ENCODE data around the gene DUOX1. TPM values are rescaled to one million over a fixed set of nuclear protein-coding genes. Genes with fewer than 3 reads are reported as not detected.
"Not testable (repeated sequence)": the region's sequence is repeated elsewhere in the genome, so short reads cannot be mapped to it uniquely, and the experiment has no call there.

Gene DUOX1
- 1 to 10 TPM in 1 of 3 donors, under 1 TPM in 2; 0.32 to 3.4 (median 0.43) TPM for polyA plus RNA-seq

- DNase-seq, result no peak
- Mint-ChIP-seq H3K4me3 (no peak within 1 kb of the TSS), H3K4me1 (peaks cover 3% of the 10 kb centered on the region in 2 donors), H3K27me3 (ENCODE audit: low read depth in 3 of 3) (peaks cover 22 to 37% (median 27%) of the 10 kb centered on the region in 3 donors), H3K9me3 (no peaks in the 10 kb centered on the region), H3K27ac (no peak within 1 kb of the TSS), H3K36me3 (no peaks in the 10 kb centered on the region)
Observed at GRCh38 chr15:45129651-45130129, at the start of gene DUOX1, which contains the start of gene DUOXA1. DUOX1 (plus strand) TSS chr15:45129994; CDS start chr15:45131967, 1,973 bp downstream. DUOXA1 (minus strand) TSS chr15:45129879; CDS start chr15:45123014, 6,865 bp downstream.

- not testable (repeated sequence) for H3K4me1 Mint-ChIP-seq, H3K36me3 Mint-ChIP-seq, H3K4me3 Mint-ChIP-seq, DNase-seq, H3K9me3 Mint-ChIP-seq, H3K27ac Mint-ChIP-seq
- peaks cover 0 to 13% (median 0%) of the 10 kb centered on the region in 3 donors for H3K27me3 Mint-ChIP-seq (ENCODE audit: low read depth in 3 of 3)
Observed at GRCh38 chr15:45080593-45080992, 49.2 kb upstream of the DUOX1 start.

GRCh38 chr15:45082412-45082811, 47.4 kb upstream of the DUOX1 start:
- H3K36me3 Mint-ChIP-seq, DNase-seq, H3K4me1 Mint-ChIP-seq, H3K4me3 Mint-ChIP-seq, H3K27ac Mint-ChIP-seq, H3K9me3 Mint-ChIP-seq: not testable (repeated sequence)
- H3K27me3 Mint-ChIP-seq (ENCODE audit: low read depth in 3 of 3), result peaks cover 0 to 13% (median 6%) of the 10 kb centered on the region in 3 donors

- no peak for DNase-seq
- no peak overlapping the region for H3K27ac Mint-ChIP-seq
- no peaks in the 10 kb centered on the region for H3K36me3 Mint-ChIP-seq
- no peaks in the 10 kb centered on the region for H3K9me3 Mint-ChIP-seq
- peaks cover 0 to 16% (median 6%) of the 10 kb centered on the region in 3 donors for H3K27me3 Mint-ChIP-seq (ENCODE audit: low read depth in 3 of 3)
- no peaks in the 10 kb centered on the region for H3K4me1 Mint-ChIP-seq
- no peak overlapping the region for H3K4me3 Mint-ChIP-seq
Observed at GRCh38 chr15:45083223-45083622, 46.6 kb upstream of the DUOX1 start.

- no peak for DNase-seq
- Mint-ChIP-seq H3K27ac (no peak overlapping the region), H3K27me3 (ENCODE audit: low read depth in 3 of 3) (peaks cover 0 to 16% (median 6%) of the 10 kb centered on the region in 3 donors), H3K4me3 (no peak overlapping the region), H3K9me3 (no peaks in the 10 kb centered on the region), H3K4me1 (no peaks in the 10 kb centered on the region), H3K36me3 (no peaks in the 10 kb centered on the region)
Observed at GRCh38 chr15:45084163-45084562, 45.6 kb upstream of the DUOX1 start.

- Mint-ChIP-seq H3K27ac (no peak overlapping the region), H3K4me3 (no peak overlapping the region), H3K27me3 (ENCODE audit: low read depth in 3 of 3) (peaks cover 0 to 22% (median 19%) of the 10 kb centered on the region in 3 donors), H3K9me3 (no peaks in the 10 kb centered on the region), H3K4me1 (no peaks in the 10 kb centered on the region), H3K36me3 (no peaks in the 10 kb centered on the region)
- DNase-seq, result no peak
Observed at GRCh38 chr15:45087513-45087912, 42.3 kb upstream of the DUOX1 start.

GRCh38 chr15:45088801-45089711, 40.7 kb upstream of the DUOX1 start:
- H3K27ac Mint-ChIP-seq, result no peak overlapping the region
- H3K36me3 Mint-ChIP-seq, result no peaks in the 10 kb centered on the region
- no peak overlapping the region for H3K4me3 Mint-ChIP-seq
- no peaks in the 10 kb centered on the region for H3K4me1 Mint-ChIP-seq
- H3K9me3 Mint-ChIP-seq, result no peaks in the 10 kb centered on the region
- DNase-seq, result no peak
- H3K27me3 Mint-ChIP-seq (ENCODE audit: low read depth in 3 of 3), result peaks cover 0 to 22% (median 16%) of the 10 kb centered on the region in 3 donors

- H3K9me3 Mint-ChIP-seq, result no peaks in the 10 kb centered on the region
- peaks cover 0 to 22% (median 13%) of the 10 kb centered on the region in 3 donors for H3K27me3 Mint-ChIP-seq (ENCODE audit: low read depth in 3 of 3)
- no peaks in the 10 kb centered on the region for H3K4me1 Mint-ChIP-seq
- H3K36me3 Mint-ChIP-seq, result no peaks in the 10 kb centered on the region
- no peak overlapping the region for H3K4me3 Mint-ChIP-seq
- H3K27ac Mint-ChIP-seq, result no peak overlapping the region
- no peak for DNase-seq
Observed at GRCh38 chr15:45089712-45090373, 40.0 kb upstream of the DUOX1 start.

GRCh38 chr15:45091161-45091560, 38.6 kb upstream of the DUOX1 start:
- Mint-ChIP-seq H3K4me3 (no peak overlapping the region), H3K27ac (no peak overlapping the region), H3K36me3 (no peaks in the 10 kb centered on the region), H3K4me1 (no peaks in the 10 kb centered on the region), H3K9me3 (no peaks in the 10 kb centered on the region), H3K27me3 (ENCODE audit: low read depth in 3 of 3) (peaks cover 0 to 22% (median 10%) of the 10 kb centered on the region in 3 donors)
- DNase-seq, result no peak

GRCh38 chr15:45091576-45091975, 38.2 kb upstream of the DUOX1 start:
- Mint-ChIP-seq H3K27me3 (ENCODE audit: low read depth in 3 of 3) (peaks cover 0 to 22% (median 10%) of the 10 kb centered on the region in 3 donors), H3K27ac (no peak overlapping the region), H3K4me3 (no peak overlapping the region), H3K9me3 (no peaks in the 10 kb centered on the region), H3K36me3 (no peaks in the 10 kb centered on the region), H3K4me1 (no peaks in the 10 kb centered on the region)
- DNase-seq, result no peak

- no peak for DNase-seq
- no peaks in the 10 kb centered on the region for H3K9me3 Mint-ChIP-seq
- no peaks in the 10 kb centered on the region for H3K36me3 Mint-ChIP-seq
- peaks cover 1 to 16% (median 7%) of the 10 kb centered on the region in 3 donors for H3K27me3 Mint-ChIP-seq (ENCODE audit: low read depth in 3 of 3)
- H3K4me3 Mint-ChIP-seq, result no peak overlapping the region
- no peaks in the 10 kb centered on the region for H3K4me1 Mint-ChIP-seq
- H3K27ac Mint-ChIP-seq, result no peak overlapping the region
Observed at GRCh38 chr15:45093013-45093412, 36.8 kb upstream of the DUOX1 start.

GRCh38 chr15:45093622-45094357, 36.0 kb upstream of the DUOX1 start:
- H3K36me3 Mint-ChIP-seq, result no peaks in the 10 kb centered on the region
- H3K27ac Mint-ChIP-seq, result no peak overlapping the region
- no peak for DNase-seq
- peaks cover 1 to 18% (median 6%) of the 10 kb centered on the region in 3 donors for H3K27me3 Mint-ChIP-seq (ENCODE audit: low read depth in 3 of 3)
- H3K4me1 Mint-ChIP-seq, result no peaks in the 10 kb centered on the region
- no peak overlapping the region for H3K4me3 Mint-ChIP-seq
- no peaks in the 10 kb centered on the region for H3K9me3 Mint-ChIP-seq

- no peaks in the 10 kb centered on the region for H3K36me3 Mint-ChIP-seq
Observed at GRCh38 chr15:45094358-45094730, 35.5 kb upstream of the DUOX1 start.

More at GRCh38 chr15:45094358-45094730, 35.5 kb upstream of the DUOX1 start:
- DNase-seq, result no peak
- Mint-ChIP-seq H3K4me3 (no peak overlapping the region), H3K27me3 (ENCODE audit: low read depth in 3 of 3) (peaks cover 1 to 18% (median 8%) of the 10 kb centered on the region in 3 donors), H3K9me3 (no peaks in the 10 kb centered on the region), H3K27ac (no peak overlapping the region), H3K4me1 (no peaks in the 10 kb centered on the region)

Data from immature natural killer cell (primary cell).